DMS153 treated with DMSO at 0.1 percent for 48 hours (cell line): Measurements from ENCODE around the gene ADPRHL1.
"Not testable (repeated sequence)": the region's sequence is repeated elsewhere in the genome, so short reads cannot be mapped to it uniquely, and the experiment has no call there.

Experiments used
- DNase-seq: peaks from one replicate; lab custom pipeline; 2025; ENCODE audit not compliant: unreplicated experiment; lab: John Stamatoyannopoulos, UW

ADPRHL1 gene

GRCh38 chr13:113403255-113404104 is 49.8 kb downstream of the ADPRHL1 start:
- DNase-seq: no peak

- no peak for DNase-seq
Observed at GRCh38 chr13:113402471-113403254, 50.6 kb downstream of the ADPRHL1 start.

GRCh38 chr13:113401452-113402415 is 51.6 kb downstream of the ADPRHL1 start:
- no peak for DNase-seq

- DNase-seq: no peak
Observed at GRCh38 chr13:113400621-113401451, 52.5 kb downstream of the ADPRHL1 start.

- DNase-seq: no peak
Observed at GRCh38 chr13:113399755-113400149, 53.5 kb downstream of the ADPRHL1 start.

GRCh38 chr13:113398963-113399754 is 54.1 kb downstream of the ADPRHL1 start:
- DNase-seq: no peak

- DNase-seq: no peak
Observed at GRCh38 chr13:113397608-113398425, 55.5 kb downstream of the ADPRHL1 start.

GRCh38 chr13:113394339-113394640 is 59.0 kb downstream of the ADPRHL1 start:
- no peak for DNase-seq

GRCh38 chr13:113393563-113394338 is 59.5 kb downstream of the ADPRHL1 start:
- peak; percentile 56 for DNase-seq

GRCh38 chr13:113393226-113393562 is 60.1 kb downstream of the ADPRHL1 start:
- no peak for DNase-seq

GRCh38 chr13:113390874-113391497 is 62.3 kb downstream of the ADPRHL1 start:
- no peak for DNase-seq

GRCh38 chr13:113389586-113389985 is 63.7 kb downstream of the ADPRHL1 start:
- DNase-seq: not testable (repeated sequence)

- DNase-seq: no peak
Observed at GRCh38 chr13:113387396-113387795, 65.9 kb downstream of the ADPRHL1 start.

GRCh38 chr13:113383089-113383488 is 70.2 kb downstream of the ADPRHL1 start:
- DNase-seq: no peak

GRCh38 chr13:113382542-113382941 is 70.7 kb downstream of the ADPRHL1 start:
- not testable (repeated sequence) for DNase-seq

GRCh38 chr13:113378825-113379224 is 74.5 kb downstream of the ADPRHL1 start:
- DNase-seq: no peak

- DNase-seq: no peak
Observed at GRCh38 chr13:113374511-113375175, 78.6 kb downstream of the ADPRHL1 start.
